ENCODE measurements around the gene TNC. TPM values are rescaled to one million over a fixed set of nuclear protein-coding genes. Genes with fewer than 3 reads are reported as not detected.

Gene TNC
- total and polyA plus RNA-seq, 2 donors (not counting 3 experiments of a cell fraction or from before 2014, with no cell fraction given), result 0.29 TPM; not detected in 1

GRCh38 chr9:115154617-115155016 lies 36.7 kb upstream of the TNC start:
- POLR2A ChIA-PET, result no interaction called here

More at GRCh38 chr9:115154617-115155016, 36.7 kb upstream of the TNC start:
- Histone ChIP-seq H3K9me3 (replicated peaks; ENCODE audit: control insufficient read depth, insufficient read depth, low read length) (peaks cover 2% of the 10 kb centered on the region), H2AFZ (ENCODE audit: low read depth, low read length) (no peak overlapping the region), H3K27me3 (ENCODE audit: control insufficient read depth in 2 of 2, insufficient read depth in 2 of 2, low read length in 2 of 2) (no peaks in the 10 kb centered on the region), H3K36me3 (ENCODE audit: control insufficient read depth in 2 of 2, extremely low read depth in 1 of 2, insufficient read depth in 2 of 2, low read length in 2 of 2) (no peaks in the 10 kb centered on the region), H3K9ac (replicated peaks; ENCODE audit: extremely low read depth, insufficient read depth, low read length) (no peak overlapping the region), H4K20me1 (replicated peaks; ENCODE audit: control insufficient read depth, extremely low read depth, insufficient read depth, low read length) (no peaks in the 10 kb centered on the region), H3K4me2 (ENCODE audit: insufficient read depth, low read length) (no peak overlapping the region), H3K4me3 (replicated peaks in 1 of 3; ENCODE audit: insufficient read depth in 1 of 3, low read depth in 1 of 3, low read length in 3 of 3) (no peak overlapping the region), H3K9me1 (replicated peaks; ENCODE audit: control insufficient read depth, extremely low read depth, insufficient read depth, low read length) (no peaks in the 10 kb centered on the region), H3K4me1 (ENCODE audit: control insufficient read depth, extremely low read depth, insufficient read depth, low read length) (no peaks in the 10 kb centered on the region), H3K27ac (ENCODE audit: insufficient read depth, low read depth, low read length) (no peak overlapping the region), H3K79me2 (ENCODE audit: control insufficient read depth, insufficient read depth, low read length) (no peaks in the 10 kb centered on the region)
- dilution Hi-C loops (cut with MboI; ENCODE audit: extremely low pct_ligation_motif_present, low sequenced_read_pairs) (no loop called here), intact Hi-C loops (cut with micrococcal nuclease) (no loop called here)
- FAIRE-seq, result no peak
- CTCF ChIA-PET, result no interaction called here
- DNase-seq (ENCODE audit: low read depth, low spot score), result no peak
- no TSS peak for BruUV-seq (replicated peaks)
- TF ChIP-seq, protein P1, sequence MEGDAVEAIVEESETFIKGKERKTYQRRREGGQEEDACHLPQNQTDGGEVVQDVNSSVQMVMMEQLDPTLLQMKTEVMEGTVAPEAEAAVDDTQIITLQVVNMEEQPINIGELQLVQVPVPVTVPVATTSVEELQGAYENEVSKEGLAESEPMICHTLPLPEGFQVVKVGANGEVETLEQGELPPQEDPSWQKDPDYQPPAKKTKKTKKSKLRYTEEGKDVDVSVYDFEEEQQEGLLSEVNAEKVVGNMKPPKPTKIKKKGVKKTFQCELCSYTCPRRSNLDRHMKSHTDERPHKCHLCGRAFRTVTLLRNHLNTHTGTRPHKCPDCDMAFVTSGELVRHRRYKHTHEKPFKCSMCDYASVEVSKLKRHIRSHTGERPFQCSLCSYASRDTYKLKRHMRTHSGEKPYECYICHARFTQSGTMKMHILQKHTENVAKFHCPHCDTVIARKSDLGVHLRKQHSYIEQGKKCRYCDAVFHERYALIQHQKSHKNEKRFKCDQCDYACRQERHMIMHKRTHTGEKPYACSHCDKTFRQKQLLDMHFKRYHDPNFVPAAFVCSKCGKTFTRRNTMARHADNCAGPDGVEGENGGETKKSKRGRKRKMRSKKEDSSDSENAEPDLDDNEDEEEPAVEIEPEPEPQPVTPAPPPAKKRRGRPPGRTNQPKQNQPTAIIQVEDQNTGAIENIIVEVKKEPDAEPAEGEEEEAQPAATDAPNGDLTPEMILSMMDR (IDR thresholded peaks at IDR 0.05; ENCODE audit: extremely low read depth in 1 of 2, insufficient read depth in 1 of 2, low read depth in 1 of 2, low read length in 2 of 2), result no peak
- TF ChIP-seq EZH2 (IDR thresholded peaks at IDR 0.05; ENCODE audit: borderline replicate concordance, low read depth, low read length, severe bottlenecking) (no peak), POLR2AphosphoS5 (IDR thresholded peaks at IDR 0.05; ENCODE audit: insufficient read depth, low read depth, low read length) (no peak), GATA2 (IDR thresholded peaks at IDR 0.05; ENCODE audit: insufficient read depth, insufficient read length, low read depth, low read length) (no peak), JUN (IDR thresholded peaks at IDR 0.05; ENCODE audit: borderline replicate concordance, insufficient read depth, insufficient read length, low read depth) (no peak), MYC (IDR thresholded peaks at IDR 0.05; ENCODE audit: low read depth, low read length) (no peak), POLR2A (IDR thresholded peaks at IDR 0.05; ENCODE audit: low read depth, low read length) (no peak), FOS (IDR thresholded peaks at IDR 0.05; ENCODE audit: borderline replicate concordance, insufficient read depth, low read length) (no peak)
- TF ChIP-seq, protein P2, sequence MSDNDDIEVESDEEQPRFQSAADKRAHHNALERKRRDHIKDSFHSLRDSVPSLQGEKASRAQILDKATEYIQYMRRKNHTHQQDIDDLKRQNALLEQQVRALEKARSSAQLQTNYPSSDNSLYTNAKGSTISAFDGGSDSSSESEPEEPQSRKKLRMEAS (IDR thresholded peaks at IDR 0.05; ENCODE audit: insufficient read depth, insufficient read length), result no peak

Measured in endothelial cell of umbilical vein (primary cell).